ENCODE measurements around the gene TRIM63.

The TRIM63 gene

DNA sequence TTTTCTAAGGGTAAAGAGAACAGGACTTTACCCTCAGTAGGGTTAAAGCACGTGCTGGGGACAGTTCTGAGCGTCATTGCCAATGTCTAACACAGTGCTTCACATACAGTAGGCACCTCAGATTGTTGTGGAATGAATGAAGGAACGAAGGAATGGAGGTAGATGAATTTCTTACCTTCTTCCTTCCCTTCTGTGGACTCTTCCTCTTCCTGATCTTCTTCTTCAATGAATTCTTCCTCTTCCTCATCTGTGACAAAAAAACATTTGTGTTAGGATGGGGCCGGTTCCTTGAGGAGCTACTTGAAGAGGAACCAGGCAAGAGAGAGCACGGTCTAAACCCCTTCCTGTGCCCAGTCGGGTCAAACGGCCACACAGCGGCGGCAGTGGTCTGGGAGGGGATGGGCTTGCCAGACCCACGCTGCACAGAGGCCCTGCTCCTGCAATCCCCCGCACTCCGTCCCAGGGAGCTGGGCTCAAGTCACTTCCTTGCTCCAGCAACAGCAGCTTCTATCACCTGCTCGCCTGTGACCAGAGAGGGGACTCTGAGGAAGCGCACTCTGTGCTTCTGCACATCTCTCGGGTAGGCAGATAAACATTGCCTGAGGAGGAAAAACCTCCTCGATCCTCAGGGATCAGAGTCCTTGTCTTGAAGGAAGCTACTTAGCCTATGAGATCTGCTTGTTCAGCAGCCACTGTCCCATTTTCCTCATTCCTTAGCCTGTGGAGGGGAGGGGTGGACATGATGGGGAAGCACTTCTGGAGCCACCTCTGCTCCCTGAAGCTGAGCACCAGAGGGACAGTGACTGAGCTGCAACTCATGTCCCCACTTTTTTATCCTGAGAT lies 13.5 kb downstream of the TRIM63 start:
- DNase-seq = no peak

DNA sequence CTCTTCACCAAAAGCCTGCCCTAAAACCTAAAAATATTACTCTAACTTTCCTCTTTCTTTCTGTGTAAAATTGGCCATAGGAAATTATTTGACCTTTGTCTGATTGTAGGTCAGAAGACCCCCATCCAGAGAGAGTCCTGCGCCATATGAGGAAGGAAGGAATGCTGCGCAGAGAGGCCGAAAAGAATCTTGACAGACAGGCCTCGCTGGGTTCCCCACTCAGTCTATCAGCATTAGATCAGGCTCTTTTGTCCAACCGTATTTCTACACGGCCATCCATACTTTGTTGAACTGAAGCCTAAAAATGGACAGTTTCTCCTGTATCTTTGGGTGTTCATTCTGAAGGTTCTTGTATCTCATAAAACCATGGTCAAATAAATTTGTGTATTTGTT lies 17.2 kb downstream of the TRIM63 start:
- DNase-seq = no peak

DNA sequence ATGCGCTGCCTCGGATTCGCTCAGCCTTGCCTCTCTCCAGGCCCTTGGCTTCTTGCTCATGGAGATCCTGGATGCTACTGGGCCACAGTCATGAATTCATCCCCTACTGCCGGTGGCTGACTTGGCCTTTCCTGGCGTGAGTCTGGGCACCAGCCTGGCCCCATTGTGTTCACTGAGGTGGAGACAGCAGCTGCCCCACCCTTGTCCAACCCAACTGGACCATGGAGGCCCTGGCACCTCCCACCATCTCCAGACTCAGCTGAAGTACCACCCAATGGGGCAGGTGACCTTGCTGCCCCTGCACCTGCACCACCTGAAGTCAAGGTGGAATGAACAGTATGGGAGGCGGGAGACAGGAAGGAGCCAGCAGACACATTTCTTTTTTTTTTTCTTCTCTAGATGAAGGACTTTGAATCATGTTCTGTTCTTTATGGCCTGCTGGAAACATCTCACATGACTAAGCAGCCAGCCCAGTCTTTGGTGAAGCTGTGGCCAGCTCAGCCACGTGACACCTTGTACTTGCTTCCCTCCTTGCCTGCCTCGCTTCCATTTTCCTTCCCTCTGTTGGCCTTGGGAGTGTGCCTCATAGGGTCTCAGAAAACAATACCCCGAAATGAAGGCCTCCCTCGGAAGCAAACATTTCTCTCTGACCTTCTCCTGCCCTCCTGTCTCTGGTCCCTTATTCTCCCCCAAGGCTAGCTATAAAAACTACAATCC lies 17.7 kb downstream of the TRIM63 start:
- DNase-seq = no peak

DNA sequence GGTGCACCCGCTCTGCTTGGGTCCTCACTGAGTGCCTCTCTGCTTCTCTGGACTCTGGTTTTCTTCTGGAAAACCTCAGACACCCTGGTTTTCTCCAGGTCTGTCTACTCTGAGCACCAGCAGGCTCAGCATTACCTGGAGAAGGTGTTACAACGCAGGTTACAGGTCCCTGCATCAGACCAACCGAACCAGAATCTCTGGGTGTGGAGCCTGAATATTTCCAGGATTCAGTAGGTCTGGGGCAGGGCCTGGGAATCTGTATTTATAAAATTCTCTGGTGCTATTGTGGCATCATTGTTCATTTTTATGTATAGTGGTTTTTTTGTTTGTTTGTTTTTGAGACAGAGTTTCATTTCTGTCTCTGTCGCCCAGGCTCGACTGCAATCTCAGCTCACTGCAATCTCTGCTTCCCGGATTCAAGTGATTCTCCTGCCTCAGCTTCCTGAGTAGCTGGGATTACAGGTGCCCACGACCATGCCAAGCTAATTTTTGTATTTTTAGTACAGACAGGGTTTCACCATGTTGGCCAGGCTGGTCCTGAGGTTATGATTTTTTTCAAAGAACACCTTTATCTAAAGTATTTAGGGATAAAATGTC lies 20.1 kb downstream of the TRIM63 start:
- no peak for DNase-seq

DNA sequence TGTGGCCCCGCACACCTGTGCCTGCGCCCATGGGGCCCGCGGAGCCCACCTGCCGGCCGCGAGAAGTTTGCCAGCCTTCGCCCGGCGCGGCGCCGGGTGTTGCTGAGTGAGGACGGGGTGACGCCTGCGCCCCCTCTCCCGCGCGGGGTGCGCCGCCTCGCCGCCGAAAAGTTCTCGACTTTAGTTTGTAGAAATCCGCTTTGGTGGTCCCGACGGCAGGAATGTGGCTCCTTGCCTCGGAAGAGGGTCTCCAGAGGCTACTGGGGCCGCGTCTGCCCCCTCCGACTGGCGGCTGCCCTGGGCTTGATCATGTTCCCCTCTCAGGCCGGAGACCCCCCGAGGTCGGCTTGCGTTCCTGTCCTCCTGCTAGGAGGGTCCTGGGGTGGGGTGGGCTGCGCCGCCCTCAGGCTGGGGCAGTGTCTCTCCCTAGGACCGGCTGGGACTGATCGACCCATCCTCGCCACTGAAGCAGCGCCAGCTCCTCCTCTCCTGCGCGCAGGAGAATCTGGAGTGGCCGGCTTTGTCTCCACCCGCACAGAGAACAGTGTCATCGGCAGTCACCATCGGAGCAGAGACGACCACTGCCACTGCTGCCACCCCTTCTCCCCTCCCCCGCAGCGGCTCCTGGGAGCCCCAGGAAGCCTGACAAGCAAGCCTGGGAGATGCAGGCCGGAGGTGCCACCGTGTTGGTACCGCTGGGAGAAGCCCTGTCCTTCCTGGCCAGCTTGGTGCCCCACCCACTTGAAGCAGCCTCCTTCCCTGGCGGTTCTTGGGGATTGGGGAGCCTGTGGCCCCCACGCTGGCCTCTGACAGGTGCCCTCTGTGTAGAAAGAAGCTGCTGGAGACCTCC lies 21.0 kb downstream of the TRIM63 start:
- no peak for DNase-seq

DNA sequence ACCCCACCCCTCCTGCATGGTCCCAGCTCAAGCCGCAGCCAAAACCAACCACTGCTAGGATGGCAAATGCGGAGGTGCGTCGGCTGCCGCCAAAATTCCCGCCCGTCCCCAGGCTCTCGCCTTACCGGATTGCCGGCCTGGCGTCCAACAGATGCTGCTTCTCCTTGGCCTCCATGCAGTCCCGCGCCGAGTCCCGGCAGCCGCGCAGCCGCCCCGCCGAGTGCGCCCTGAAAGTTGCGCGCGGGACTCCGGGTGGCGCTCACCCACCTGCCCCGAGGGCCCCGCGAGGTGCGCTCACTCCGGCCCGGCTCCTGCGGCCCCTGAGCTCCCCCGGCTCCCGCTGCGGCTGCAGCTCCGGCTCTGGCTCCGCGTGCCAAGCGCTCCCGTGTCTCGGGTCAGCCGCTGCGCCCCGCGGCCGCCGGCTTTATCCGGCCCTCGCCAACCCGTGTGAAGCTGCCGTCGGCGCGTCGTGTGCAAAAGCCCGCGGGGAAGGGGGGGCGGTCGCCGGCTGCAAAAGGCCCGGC lies 21.6 kb downstream of the TRIM63 start, which contains the start of gene SLC30A2:
TSS of gene SLC30A2 (minus strand) at position 397 of the 524 bp plus-strand sequence. CDS start at position 175, 222 bp downstream.
- peak in 1 of 2 experiments; percentile 22 for DNase-seq

DNA sequence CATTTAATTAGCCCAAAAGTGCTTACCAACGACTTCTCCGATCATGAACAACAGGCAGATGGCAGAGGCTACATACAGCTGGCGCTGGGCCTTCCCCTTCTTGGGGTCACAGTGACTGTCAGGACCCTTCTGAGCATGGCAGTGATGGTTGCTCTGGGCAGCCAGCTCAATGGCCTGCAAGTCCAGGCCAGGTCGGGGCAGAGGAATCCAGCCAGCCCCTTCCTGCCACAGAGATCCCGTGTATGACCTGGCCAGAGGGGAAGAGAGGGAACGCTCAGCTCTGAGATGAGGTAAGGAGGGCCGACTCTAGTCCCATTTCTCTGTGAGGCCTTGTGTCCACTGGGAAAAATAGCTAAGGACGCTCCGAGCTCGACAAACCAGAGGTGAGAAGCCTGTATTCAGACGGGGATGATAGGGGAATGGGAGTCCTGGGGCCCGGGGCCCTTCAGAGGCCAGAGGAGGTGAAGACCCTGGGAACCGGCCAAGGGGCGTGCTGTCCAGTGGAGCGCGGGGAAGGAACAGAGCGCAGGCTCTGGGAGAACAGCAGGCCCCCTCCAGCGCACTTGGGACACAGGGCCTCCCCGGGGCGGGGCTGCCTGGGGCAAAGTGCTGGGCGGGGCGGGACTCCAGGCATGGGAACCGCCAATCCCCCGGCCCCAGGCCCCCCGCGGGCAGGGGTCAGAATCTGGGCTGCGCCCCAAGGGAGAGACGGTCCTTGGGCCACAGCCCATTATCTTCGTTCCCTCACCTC lies 22.3 kb downstream of the TRIM63 start:
- DNase-seq = no peak

DNA sequence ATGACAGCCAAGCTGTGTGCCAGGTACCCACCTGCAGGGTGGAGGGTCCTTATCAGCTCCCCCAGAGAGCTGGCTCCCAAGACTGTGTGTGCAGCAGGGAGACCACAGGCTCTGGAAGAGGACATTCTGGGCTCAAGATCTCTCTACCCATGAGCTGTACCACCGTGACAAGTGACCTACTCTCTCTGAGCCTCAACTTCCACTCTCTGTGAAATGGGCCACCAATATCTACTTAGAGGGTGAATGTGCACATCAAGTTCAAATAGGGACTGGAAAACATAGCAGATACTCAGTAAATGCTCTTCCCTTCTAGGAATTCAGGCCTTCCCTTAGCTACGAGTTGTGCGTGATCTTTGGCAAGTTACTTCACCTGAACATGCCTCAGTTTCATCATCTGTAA lies 23.0 kb downstream of the TRIM63 start:
- DNase-seq = no peak

DNA sequence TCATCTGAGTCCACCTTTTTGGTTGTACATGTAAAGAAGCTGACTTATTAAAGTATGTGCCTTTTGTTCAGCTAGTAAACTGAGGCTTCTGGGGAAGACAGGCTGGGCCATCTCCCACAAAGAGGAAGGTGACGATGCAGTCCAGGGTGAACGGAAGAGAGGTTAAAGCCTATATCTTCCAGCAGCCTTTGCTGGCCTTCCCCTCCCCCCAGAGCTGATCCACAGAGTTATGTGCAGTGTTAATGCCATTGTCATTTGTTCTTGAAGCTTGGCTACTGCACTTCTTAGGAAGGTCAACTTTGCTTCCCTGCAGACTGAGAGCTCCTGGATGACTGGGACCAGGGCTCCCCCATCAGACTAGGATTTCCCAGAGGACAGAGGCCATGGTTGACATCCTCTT lies 23.7 kb downstream of the TRIM63 start:
- no peak for DNase-seq

DNA sequence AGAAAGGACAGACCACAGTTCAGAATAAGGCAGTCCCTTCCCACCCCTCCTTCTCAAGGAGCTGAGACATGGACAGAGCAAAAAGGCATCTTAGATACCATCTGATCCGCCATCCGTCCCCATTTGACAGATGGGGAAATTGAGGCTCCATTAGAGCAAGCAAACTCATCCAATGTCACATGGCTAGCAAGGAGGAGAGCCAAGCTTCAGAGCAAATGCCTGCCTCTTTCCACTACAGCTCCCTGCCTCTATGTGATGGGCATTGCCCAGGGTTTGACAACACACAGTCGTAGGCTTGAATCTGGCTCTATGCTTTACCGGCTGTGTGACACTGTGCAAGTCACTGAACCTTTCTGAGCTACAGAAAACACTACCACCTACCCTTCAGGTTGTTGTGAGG lies 25.5 kb downstream of the TRIM63 start:
- DNase-seq = no peak

DNA sequence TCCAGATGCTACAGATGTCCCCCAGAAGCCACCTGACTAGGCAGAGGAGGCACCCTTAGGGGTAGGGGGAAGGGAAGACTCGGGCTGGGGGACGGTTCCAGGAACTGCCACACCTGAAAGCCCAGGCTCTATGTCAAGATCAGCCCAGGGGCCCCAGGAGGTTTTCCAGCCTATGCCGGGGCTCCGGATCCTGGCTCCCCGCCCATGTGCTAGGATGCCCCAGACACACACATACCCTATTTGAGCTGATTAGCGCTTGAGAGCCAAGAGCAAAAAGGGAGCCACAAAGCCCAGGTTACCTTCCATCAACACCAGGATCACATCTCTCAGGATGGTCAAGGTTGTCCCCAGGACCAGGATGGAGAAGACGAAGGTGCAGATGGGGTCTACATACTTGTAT lies 26.0 kb downstream of the TRIM63 start:
- DNase-seq = no peak

DNA sequence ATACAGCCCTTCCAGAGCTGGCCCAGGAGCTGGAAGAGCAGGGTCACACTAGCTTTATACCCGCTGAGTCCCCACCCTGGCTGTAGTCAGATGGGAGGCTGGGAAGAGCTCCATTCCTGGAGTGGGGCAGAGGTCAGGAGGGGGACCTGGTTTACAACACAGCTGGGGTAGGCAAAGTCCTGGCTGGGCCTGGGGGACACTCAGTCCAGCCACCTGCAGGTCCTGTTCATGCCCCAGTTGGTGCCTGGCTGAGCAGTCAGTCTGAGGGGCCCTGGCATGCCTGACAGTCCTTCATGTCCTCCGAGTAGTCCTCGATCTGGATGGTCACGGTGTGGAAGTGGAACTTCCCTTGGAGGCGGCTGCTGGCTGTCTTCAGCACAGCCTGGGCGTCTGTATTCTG lies 28.5 kb downstream of the TRIM63 start:
- DNase-seq = no peak

DNA sequence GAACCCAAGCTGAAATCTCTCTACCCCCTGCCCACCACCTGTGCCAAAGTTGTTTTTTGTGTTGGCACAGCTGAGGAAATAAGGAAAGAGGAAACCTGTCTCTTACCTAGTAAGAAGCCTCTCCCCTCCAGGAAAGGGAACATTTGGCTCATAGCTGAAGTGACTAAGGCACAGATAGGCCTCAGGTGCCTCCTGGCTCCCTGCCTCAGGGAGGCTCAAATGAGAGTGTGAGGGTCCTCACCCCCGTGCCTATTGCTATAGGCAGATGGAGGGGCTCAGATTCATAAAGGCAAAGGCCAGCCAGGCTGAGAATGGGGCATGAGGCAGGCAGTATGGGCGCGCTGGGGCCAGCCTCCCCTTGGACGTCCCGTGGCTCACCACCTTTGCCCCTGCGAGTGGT lies 29.0 kb downstream of the TRIM63 start:
- DNase-seq = no peak

DNA sequence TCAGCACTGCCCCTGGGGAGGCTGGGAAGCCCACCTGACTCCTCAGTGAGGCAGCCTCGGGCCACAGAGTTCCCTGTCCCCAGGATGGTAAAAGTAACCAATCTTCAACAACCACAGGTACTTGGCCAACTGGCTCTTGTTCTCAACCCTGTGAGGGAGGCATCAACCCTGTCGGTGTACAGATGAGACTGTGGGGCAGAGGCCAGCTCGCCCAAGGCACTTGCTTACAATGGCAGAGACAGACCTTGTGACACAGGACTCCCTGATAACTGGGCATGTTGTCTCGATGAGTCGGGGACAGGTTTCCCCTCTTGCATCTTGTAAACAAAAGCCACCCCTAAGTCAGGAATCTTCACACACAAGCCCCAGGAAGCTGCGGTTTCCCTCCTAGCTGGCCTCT lies 29.5 kb downstream of the TRIM63 start:
- no peak for DNase-seq

DNA sequence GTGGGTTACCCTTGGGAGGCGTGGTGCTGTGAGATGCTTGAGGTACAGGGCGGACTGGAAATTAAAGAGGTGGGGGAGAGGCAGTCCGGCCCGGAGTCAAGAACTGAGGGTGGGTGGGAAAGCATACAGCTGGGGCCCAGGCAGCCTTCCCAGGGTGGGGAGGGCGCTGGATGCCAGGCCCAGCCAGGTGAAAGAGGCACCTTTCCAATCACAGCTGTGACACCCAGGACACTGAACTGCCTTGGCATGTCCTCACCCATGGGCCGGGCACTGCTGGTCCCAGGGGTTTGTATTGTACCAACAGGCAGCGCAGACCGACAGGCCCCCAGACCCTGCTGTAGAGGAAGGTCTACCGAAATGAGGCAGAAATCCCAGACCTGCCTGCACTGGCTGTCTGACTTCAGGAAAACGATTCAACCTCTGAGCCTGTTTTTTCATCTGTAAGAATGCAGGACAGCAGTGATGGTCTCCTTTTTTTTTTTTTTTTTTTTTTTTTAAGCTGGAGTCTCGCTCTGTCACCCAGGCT lies 30.6 kb downstream of the TRIM63 start:
- DNase-seq = peak in 1 of 2 experiments; percentile 23

DNA sequence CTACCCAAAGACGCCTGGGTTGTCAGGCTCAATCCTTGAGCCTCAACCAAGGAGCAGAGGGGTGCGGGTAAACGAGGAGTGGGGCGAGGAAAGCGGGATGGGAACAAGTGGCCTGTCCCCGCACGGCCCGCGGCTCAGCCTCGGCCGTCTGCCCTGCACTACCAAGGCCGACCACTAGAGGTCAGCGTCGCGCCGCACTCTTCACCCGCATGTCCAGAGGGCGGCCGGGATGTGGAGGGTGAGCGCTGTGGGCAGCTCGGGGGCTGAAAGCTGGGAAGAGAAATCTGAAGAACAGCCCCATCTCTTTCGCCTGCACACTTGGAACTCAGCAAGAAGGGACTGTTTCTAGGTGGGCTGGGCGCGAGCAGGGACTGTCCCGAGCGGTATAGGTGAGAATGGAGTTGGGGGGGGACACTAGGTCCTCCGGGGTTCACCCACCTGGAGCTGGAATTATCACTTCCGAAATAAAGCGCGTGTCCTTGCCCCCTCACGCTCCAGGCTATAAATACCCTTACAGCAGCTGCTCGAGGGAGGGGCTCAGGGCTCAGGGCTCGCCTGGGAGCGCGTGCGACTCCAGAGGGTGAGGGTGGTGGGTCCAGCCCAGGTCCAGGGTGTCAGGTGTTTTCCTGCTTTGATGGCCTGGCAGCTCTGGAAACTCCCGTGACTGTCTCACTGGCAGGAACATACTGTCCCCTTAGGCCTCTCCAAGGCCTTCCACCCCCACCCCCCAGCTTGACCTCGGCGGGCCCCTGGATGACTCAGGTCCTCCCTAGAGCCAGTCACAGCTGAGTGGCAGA lies 31.3 kb downstream of the TRIM63 start:
- DNase-seq = peak; percentile 44 to 65

DNA sequence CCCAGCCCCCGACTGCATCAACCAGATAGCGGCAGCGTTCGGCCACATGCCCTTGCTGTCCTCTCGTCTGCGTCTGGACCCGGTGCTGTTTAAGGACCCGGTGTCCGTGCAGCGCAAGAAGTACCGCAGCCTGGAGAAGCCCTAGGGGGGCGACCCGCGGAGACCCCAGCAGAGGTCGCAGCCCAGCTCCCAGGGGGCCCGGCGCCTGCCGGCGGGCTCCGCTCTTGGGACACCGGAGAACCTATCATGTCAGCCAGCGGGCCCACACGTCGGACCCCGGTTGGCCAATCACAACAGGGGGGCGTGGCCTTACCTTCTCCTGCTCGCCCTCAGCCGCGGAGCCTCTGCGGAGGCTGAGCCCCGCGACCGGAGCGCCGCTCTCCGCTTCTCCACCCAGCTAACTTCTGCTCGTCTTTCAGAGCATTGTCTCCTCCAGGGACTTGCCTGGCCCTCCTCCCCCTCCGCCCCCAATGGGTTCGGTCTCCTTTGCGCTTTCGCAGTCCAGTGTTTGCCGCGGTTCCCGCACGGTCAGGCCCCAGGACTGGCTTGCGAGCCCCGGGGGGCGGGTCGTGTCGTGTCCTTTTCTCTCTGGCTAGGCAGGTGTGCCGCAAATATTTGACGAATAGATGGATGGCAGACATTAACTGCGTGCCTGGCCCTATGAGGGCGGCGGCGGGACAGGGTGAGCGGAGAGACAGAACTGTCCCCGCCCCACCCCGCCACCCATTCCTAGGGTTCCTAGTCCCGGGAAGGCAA lies 32.0 kb downstream of the TRIM63 start:
- DNase-seq = peak; percentile 81 to 93

DNA sequence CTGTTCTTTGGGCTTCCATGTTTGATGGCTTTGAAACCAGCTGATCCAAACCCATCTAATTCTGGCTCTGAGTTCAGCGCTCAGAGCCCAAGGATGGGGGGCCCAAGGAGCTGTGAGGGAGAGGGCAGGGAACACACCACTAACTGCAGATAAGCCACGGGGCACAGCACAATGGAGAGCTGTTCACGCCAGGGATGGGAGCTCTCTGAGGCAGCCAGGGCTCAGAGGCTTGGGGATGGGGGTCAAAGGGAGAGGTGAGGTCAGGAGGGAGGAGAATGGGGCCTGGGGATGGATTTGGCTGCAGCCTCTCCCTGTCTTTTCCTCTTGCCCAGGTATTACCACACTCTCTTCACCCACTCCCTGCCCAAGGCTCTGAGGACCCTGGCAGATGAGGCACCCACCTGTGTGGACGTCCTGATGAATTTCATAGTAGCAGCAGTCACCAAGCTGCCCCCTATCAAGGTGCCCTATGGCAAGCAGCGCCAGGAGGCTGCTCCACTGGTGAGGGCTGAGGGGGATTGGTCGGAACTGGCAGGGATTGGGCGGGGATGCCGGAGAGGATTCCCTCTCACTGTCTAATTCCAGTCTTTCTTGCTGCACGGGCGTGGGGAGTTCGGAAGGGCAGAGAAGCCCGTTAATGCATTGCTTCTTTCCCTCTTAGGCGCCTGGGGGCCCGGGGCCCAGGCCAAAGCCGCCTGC lies 32.8 kb downstream of the TRIM63 start:
- peak in 1 of 2 experiments; percentile 37 for DNase-seq

DNA sequence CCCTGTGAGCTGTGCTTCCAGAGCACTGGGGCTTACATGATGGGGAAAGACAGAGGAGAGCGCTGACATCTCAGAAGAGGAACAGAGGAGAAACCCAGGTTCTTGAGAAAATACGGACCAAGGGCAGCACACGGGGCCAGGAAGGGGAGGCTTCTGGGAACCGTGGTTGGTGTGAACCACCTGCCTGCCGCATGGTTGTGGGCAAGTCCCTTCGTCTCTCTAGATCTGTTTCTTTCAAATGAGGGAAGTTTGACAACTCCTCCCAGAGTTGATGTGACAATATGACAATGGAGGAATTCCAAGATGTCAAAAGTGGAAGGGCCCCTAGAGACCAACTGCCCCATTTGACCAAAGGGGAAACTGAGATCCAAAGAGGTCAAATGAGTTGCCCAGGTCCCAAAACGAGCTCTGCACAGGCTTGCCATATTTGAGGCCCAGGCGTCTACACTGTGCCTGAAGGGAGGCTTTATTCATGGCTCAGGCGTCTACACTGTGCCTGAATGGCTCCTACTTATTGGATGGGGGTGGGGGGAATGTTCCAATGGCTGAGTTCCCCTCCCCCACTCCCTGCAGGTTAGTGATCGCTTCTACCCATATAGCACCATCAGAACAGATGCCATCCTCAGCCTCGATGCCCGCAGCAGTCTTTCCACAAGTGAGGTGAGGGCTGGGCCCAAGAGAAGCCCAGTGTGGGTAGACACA lies 34.6 kb downstream of the TRIM63 start:
- DNase-seq = no peak

Measured in NCI-H524 (cell line).